WTC11 (cell line): ENCODE measurements around the gene P2RY6. TPM values are rescaled to one million over a fixed set of nuclear protein-coding genes. Genes with fewer than 3 reads are reported as not detected.
A peak's percentile ranks its signal among the peaks of the same experiment; 100 is the strongest.

ENCODE experiments used
- ATAC-seq: fragments of 200-7000 bp; cut with Tn5 transposase; 2 replicates; pipeline ENCODE4 v1.10.0; 2021; ENCODE audit warnings: mild to moderate bottlenecking, moderate library complexity
- CTCF ChIA-PET: fragments of 300-600 bp; sonication (Branson Sonifier 250); formaldehyde crosslinking; loops from one replicate; lab custom pipeline; 2021; ENCODE audit warnings: antibody characterized with exemption; lab: Charles Lee
- POLR2A ChIA-PET: fragments of 350-600 bp; sonication (Branson Sonifier 250); formaldehyde crosslinking; loops from one replicate; lab custom pipeline; 2021; ENCODE audit warnings: antibody characterized with exemption; lab: Charles Lee
- DNase-seq: peaks from one replicate; pipeline ENCODE4 v3.0.0; 2021; ENCODE audit warnings: low spot score
- H3K27ac Mint-ChIP-seq: 2 replicates; pipeline ENCODE4 v1.8.0; 2021; ENCODE audit warnings: mixed read lengths
- H3K27me3 Mint-ChIP-seq: 2 replicates; pipeline ENCODE4 v1.8.0; 2021; ENCODE audit warnings: low read depth, mild to moderate bottlenecking, moderate library complexity, mixed read lengths
- H3K36me3 Mint-ChIP-seq: 2 replicates; pipeline ENCODE4 v1.8.0; 2021; ENCODE audit warnings: mixed read lengths
- H3K4me1 Mint-ChIP-seq: 2 replicates; pipeline ENCODE4 v1.8.0; 2022; ENCODE audit warnings: mixed read lengths
- H3K4me3 Mint-ChIP-seq: 2 replicates; pipeline ENCODE4 v1.8.0; 2021; ENCODE audit warnings: mild to moderate bottlenecking, moderate library complexity, mixed read lengths
- H3K9me3 Mint-ChIP-seq: 2 replicates; pipeline ENCODE4 v1.8.0; 2021; ENCODE audit warnings: mixed read lengths
- CREM ChIP-seq: sonication (generic); formaldehyde crosslinking; IDR thresholded peaks from 2 replicates; pipeline ENCODE4 v1.8.1; 2022; ENCODE audit warnings: mild to moderate bottlenecking, missing genetic modification reagents, moderate library complexity
- GABPB1 ChIP-seq: sonication (generic); formaldehyde crosslinking; IDR thresholded peaks from 2 replicates; pipeline ENCODE4 v1.8.1; 2023; ENCODE audit warnings: mild to moderate bottlenecking, missing genetic modification reagents
- JAZF1 ChIP-seq: fragments of 250-450 bp; sonication (Bioruptor Pico); IDR thresholded peaks from 2 replicates; pipeline ENCODE4 v1.9.0; 2021; ENCODE audit warnings: moderate library complexity, mild to moderate bottlenecking, inconsistent platforms
- JUN ChIP-seq: sonication (generic); formaldehyde crosslinking; IDR thresholded peaks from 2 replicates; pipeline ENCODE4 v1.8.0; 2023; ENCODE audit warnings: mild to moderate bottlenecking, missing genetic modification reagents
- NFE2L1 ChIP-seq: sonication (generic); formaldehyde crosslinking; IDR thresholded peaks from 2 replicates; pipeline ENCODE4 v1.8.1; 2023; ENCODE audit warnings: missing genetic modification reagents
- RELA ChIP-seq: sonication (generic); formaldehyde crosslinking; IDR thresholded peaks from 2 replicates; pipeline ENCODE4 v1.8.1; 2022; ENCODE audit warnings: missing genetic modification reagents, mild to moderate bottlenecking, borderline replicate concordance
- SOX15 ChIP-seq: fragments of 250-450 bp; sonication (Bioruptor Pico); IDR thresholded peaks from 2 replicates; pipeline ENCODE4 v1.9.0; 2021; ENCODE audit warnings: mild to moderate bottlenecking
- TP53 ChIP-seq: sonication (generic); formaldehyde crosslinking; IDR thresholded peaks from 2 replicates; pipeline ENCODE4 v1.8.1; 2023; ENCODE audit warnings: mild to moderate bottlenecking, missing genetic modification reagents
- ZNF219 ChIP-seq: sonication (generic); formaldehyde crosslinking; IDR thresholded peaks from 2 replicates; pipeline ENCODE4 v1.8.0; 2023; ENCODE audit warnings: missing genetic modification reagents, mild to moderate bottlenecking, borderline replicate concordance
- total RNA-seq: library from RNA; stranded (reverse); gene quantifications from 3 replicates; pipeline ENCODE4 v1.2.3, GENCODE V29; 2021
- TF ChIP-seq, protein P1 (sequence below): sonication (generic); formaldehyde crosslinking; IDR thresholded peaks from 2 replicates; pipeline ENCODE4 v1.8.1; 2022; ENCODE audit warnings: missing genetic modification reagents, borderline replicate concordance
- TF ChIP-seq, protein P2 (sequence below): fragments of 250-450 bp; sonication (Bioruptor Pico); IDR thresholded peaks from 2 replicates; pipeline ENCODE4 v1.9.0; 2021; ENCODE audit warnings: mild to moderate bottlenecking, borderline replicate concordance
- TF ChIP-seq, protein P3 (sequence below): sonication (generic); formaldehyde crosslinking; IDR thresholded peaks from 2 replicates; pipeline ENCODE4 v1.8.0; 2022; ENCODE audit warnings: mild to moderate bottlenecking, missing genetic modification reagents
- TF ChIP-seq, protein P4 (sequence below): sonication (generic); formaldehyde crosslinking; conservative IDR thresholded peaks from 2 replicates; pipeline ENCODE4 v1.8.1; 2022; ENCODE audit warnings: mild to moderate bottlenecking, missing genetic modification reagents
- TF ChIP-seq, protein P5 (sequence below): fragments of 250-450 bp; sonication (Bioruptor Pico); IDR thresholded peaks from 2 replicates; pipeline ENCODE4 v1.9.0; 2021; ENCODE audit warnings: mild to moderate bottlenecking
- TF ChIP-seq, protein P6 (sequence below): sonication (generic); formaldehyde crosslinking; IDR thresholded peaks from 2 replicates; pipeline ENCODE4 v1.8.1; 2023; ENCODE audit warnings: mild to moderate bottlenecking, moderate library complexity, missing genetic modification reagents
- TF ChIP-seq, protein P7 (sequence below): sonication (generic); formaldehyde crosslinking; IDR thresholded peaks from 2 replicates; pipeline ENCODE4 v1.8.1; 2023; ENCODE audit warnings: mild to moderate bottlenecking, missing genetic modification reagents, moderate library complexity

Gene P2RY6
- total RNA-seq, 1 experiment from 2014 or later = not detected

DNA sequence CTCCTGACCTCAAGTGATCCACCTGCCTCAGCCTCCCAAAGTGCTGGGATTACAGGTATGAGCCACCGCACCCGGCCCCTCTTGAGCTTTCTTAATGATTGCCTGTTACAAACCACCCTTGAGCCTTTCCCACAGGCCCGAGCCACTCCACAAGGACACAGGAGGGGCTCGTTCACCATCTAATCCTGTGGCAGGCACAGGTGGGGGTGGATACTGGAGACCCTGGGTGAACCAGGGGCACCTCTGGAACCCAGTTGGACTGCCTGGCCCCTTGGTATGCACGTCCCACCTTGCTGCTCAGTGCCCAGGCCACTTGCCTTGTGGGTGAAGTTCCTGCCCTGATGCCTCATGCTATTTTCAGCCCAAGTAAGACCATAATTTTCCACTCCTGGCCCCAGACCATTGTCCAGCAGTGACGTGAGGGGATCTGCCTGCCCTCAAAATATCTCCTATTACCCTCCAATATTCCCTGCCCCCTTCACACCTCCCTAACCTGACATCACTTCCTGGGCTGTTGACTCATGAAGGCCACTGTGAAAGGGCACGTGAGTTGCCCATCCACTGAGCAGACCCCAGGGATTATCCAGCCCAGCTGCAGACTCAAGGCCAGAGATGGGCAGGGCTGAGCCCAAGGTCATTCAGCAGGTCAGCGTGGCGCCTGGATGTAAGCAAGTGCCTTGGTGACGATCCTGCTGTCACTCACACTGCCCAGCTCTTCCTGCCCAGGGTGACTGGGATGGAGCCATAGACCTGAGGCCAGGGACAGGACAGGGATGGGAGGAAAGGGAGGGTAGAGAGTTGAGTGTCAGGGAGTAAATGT, 34.5 kb upstream of the P2RY6 start:
- DNase-seq (no peak), ATAC-seq (no peak)
- H3K4me3 Mint-ChIP-seq = no peak overlapping the region
- TF ChIP-seq, protein P1, sequence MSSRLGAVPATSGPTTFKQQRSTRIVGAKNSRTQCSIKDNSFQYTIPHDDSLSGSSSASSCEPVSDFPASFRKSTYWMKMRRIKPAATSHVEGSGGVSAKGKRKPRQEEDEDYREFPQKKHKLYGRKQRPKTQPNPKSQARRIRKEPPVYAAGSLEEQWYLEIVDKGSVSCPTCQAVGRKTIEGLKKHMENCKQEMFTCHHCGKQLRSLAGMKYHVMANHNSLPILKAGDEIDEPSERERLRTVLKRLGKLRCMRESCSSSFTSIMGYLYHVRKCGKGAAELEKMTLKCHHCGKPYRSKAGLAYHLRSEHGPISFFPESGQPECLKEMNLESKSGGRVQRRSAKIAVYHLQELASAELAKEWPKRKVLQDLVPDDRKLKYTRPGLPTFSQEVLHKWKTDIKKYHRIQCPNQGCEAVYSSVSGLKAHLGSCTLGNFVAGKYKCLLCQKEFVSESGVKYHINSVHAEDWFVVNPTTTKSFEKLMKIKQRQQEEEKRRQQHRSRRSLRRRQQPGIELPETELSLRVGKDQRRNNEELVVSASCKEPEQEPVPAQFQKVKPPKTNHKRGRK = no peak
- TF ChIP-seq, protein P2, sequence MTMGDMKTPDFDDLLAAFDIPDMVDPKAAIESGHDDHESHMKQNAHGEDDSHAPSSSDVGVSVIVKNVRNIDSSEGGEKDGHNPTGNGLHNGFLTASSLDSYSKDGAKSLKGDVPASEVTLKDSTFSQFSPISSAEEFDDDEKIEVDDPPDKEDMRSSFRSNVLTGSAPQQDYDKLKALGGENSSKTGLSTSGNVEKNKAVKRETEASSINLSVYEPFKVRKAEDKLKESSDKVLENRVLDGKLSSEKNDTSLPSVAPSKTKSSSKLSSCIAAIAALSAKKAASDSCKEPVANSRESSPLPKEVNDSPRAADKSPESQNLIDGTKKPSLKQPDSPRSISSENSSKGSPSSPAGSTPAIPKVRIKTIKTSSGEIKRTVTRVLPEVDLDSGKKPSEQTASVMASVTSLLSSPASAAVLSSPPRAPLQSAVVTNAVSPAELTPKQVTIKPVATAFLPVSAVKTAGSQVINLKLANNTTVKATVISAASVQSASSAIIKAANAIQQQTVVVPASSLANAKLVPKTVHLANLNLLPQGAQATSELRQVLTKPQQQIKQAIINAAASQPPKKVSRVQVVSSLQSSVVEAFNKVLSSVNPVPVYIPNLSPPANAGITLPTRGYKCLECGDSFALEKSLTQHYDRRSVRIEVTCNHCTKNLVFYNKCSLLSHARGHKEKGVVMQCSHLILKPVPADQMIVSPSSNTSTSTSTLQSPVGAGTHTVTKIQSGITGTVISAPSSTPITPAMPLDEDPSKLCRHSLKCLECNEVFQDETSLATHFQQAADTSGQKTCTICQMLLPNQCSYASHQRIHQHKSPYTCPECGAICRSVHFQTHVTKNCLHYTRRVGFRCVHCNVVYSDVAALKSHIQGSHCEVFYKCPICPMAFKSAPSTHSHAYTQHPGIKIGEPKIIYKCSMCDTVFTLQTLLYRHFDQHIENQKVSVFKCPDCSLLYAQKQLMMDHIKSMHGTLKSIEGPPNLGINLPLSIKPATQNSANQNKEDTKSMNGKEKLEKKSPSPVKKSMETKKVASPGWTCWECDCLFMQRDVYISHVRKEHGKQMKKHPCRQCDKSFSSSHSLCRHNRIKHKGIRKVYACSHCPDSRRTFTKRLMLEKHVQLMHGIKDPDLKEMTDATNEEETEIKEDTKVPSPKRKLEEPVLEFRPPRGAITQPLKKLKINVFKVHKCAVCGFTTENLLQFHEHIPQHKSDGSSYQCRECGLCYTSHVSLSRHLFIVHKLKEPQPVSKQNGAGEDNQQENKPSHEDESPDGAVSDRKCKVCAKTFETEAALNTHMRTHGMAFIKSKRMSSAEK (CRISPR knock-in tag) = no peak
- TF ChIP-seq CREM = no peak
- TF ChIP-seq, protein P3, sequence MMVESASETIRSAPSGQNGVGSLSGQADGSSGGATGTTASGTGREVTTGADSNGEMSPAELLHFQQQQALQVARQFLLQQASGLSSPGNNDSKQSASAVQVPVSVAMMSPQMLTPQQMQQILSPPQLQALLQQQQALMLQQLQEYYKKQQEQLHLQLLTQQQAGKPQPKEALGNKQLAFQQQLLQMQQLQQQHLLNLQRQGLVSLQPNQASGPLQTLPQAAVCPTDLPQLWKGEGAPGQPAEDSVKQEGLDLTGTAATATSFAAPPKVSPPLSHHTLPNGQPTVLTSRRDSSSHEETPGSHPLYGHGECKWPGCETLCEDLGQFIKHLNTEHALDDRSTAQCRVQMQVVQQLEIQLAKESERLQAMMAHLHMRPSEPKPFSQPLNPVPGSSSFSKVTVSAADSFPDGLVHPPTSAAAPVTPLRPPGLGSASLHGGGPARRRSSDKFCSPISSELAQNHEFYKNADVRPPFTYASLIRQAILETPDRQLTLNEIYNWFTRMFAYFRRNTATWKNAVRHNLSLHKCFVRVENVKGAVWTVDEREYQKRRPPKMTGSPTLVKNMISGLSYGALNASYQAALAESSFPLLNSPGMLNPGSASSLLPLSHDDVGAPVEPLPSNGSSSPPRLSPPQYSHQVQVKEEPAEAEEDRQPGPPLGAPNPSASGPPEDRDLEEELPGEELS (CRISPR knock-in tag) = no peak
- TF ChIP-seq, protein P4, sequence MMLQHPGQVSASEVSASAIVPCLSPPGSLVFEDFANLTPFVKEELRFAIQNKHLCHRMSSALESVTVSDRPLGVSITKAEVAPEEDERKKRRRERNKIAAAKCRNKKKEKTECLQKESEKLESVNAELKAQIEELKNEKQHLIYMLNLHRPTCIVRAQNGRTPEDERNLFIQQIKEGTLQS (CRISPR knock-in tag) = no peak
- peak; percentile 63; the same call in 1 of the 2 replicates for TF ChIP-seq GABPB1 (CRISPR knock-in tag)
- TF ChIP-seq, protein P5, sequence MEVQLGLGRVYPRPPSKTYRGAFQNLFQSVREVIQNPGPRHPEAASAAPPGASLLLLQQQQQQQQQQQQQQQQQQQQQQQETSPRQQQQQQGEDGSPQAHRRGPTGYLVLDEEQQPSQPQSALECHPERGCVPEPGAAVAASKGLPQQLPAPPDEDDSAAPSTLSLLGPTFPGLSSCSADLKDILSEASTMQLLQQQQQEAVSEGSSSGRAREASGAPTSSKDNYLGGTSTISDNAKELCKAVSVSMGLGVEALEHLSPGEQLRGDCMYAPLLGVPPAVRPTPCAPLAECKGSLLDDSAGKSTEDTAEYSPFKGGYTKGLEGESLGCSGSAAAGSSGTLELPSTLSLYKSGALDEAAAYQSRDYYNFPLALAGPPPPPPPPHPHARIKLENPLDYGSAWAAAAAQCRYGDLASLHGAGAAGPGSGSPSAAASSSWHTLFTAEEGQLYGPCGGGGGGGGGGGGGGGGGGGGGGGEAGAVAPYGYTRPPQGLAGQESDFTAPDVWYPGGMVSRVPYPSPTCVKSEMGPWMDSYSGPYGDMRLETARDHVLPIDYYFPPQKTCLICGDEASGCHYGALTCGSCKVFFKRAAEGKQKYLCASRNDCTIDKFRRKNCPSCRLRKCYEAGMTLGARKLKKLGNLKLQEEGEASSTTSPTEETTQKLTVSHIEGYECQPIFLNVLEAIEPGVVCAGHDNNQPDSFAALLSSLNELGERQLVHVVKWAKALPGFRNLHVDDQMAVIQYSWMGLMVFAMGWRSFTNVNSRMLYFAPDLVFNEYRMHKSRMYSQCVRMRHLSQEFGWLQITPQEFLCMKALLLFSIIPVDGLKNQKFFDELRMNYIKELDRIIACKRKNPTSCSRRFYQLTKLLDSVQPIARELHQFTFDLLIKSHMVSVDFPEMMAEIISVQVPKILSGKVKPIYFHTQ (CRISPR knock-in tag) = no peak
- CTCF ChIA-PET = interaction anchor here (0.6 to 6.1 kb wide), 51 partner anchors 8 to 694 kb away, joined by 3 to 129 read pairs (median 6); partner anchors contain the start of genes FCHSD2, P2RY2, P2RY6 and STARD10
- no peak overlapping the region for H3K27ac Mint-ChIP-seq
- no peaks in the 10 kb centered on the region for H3K9me3 Mint-ChIP-seq
- peaks cover 8% of the 10 kb centered on the region for H3K4me1 Mint-ChIP-seq
- POLR2A ChIA-PET = interaction anchor here (1.0 to 1.8 kb wide), 2 partner anchors 18 to 95 kb away, joined by 3 to 5 read pairs; partner anchors contain the start of gene FCHSD2
- no peaks in the 10 kb centered on the region for H3K36me3 Mint-ChIP-seq
- no peaks in the 10 kb centered on the region for H3K27me3 Mint-ChIP-seq

DNA sequence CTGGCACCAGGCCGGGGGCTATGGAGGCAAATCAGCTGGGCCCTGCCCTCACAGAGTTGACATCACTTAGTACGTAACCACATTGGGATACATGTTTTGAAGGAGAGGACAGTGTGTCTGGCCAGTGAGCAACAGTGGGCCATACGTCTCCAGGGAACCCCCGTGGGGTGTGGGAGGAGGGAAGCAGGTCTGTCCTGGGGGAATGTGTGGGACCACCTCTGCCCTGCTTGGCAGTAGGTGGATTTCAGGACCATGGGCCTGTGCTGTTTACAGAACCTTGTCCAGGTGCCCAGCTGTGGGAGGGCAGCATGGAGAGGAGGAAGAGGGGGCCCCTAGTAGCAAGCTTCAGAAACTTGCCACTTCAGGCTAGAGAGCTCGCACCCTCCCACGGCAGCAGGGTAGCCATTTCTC, 33.0 kb upstream of the P2RY6 start:
- ChIA-PET POLR2A (no interaction called here), CTCF (interaction anchor here (1.4 to 4.9 kb wide), 3 partner anchors 22 to 53 kb away, joined by 7 to 41 read pairs (median 9); no protein-coding TSS in a partner anchor)
- Mint-ChIP-seq H3K27ac (no peak overlapping the region), H3K9me3 (no peaks in the 10 kb centered on the region), H3K27me3 (no peaks in the 10 kb centered on the region), H3K36me3 (no peaks in the 10 kb centered on the region), H3K4me1 (peaks cover 17% of the 10 kb centered on the region), H3K4me3 (no peak overlapping the region)
- DNase-seq (no peak), ATAC-seq (no peak)
- TF ChIP-seq SOX15 (no peak), GABPB1 (CRISPR knock-in tag) (no peak), JUN (CRISPR knock-in tag) (no peak), NFE2L1 (CRISPR knock-in tag) (no peak), RELA (CRISPR knock-in tag) (no peak), ZNF219 (CRISPR knock-in tag) (no peak), TP53 (CRISPR knock-in tag) (no peak), JAZF1 (no peak)
- TF ChIP-seq, protein P6, sequence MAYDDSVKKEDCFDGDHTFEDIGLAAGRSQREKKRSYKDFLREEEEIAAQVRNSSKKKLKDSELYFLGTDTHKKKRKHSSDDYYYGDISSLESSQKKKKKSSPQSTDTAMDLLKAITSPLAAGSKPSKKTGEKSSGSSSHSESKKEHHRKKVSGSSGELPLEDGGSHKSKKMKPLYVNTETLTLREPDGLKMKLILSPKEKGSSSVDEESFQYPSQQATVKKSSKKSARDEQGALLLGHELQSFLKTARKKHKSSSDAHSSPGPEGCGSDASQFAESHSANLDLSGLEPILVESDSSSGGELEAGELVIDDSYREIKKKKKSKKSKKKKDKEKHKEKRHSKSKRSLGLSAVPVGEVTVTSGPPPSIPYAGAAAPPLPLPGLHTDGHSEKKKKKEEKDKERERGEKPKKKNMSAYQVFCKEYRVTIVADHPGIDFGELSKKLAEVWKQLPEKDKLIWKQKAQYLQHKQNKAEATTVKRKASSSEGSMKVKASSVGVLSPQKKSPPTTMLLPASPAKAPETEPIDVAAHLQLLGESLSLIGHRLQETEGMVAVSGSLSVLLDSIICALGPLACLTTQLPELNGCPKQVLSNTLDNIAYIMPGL (CRISPR knock-in tag) = no peak
- TF ChIP-seq, protein P7, sequence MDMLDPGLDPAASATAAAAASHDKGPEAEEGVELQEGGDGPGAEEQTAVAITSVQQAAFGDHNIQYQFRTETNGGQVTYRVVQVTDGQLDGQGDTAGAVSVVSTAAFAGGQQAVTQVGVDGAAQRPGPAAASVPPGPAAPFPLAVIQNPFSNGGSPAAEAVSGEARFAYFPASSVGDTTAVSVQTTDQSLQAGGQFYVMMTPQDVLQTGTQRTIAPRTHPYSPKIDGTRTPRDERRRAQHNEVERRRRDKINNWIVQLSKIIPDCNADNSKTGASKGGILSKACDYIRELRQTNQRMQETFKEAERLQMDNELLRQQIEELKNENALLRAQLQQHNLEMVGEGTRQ (CRISPR knock-in tag) = no peak
